Stimulated activated naive CD4-positive, alpha-beta T cell (primary cell): ENCODE data around the gene P3R3URF.
"Not testable (repeated sequence)": the region's sequence is repeated elsewhere in the genome, so short reads cannot be mapped to it uniquely, and the experiment has no call there.

Experiments
- DNase-seq, 6 experiments: peaks; one replicate each; lab custom pipeline; 2025; lab: John Stamatoyannopoulos, UW

P3R3URF gene

DNA sequence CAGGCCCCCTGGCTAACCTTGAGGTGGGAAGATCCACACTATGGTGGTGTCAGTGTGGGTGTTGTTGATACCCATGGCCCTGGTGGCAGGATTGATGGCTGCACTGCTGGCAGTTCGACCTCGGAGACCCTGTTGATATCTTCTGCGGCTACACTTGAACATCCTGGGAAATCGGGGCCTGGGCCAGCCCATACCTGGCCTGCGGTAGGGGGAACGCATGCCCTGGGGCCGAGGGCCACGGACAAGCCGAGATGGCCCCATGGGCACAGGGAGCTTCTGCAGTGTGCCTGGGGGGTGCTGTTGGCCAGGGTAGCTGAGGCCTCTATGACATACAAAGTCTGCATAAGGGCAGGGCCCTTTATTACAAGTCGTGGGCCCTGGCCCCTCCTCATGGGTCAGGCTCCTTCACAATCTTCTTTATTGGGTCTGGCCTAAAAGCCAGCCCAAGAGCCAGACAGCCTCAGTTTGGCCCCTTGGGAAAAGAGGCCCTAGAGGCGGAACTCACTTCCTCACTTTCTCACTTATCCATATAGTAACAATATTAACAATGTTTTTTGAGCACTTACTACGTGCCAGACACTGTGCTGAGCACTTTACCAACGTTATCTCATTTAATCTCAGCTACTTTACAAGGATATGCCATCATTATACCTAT, at the start of gene P3R3URF:
TSS of gene P3R3URF (minus strand) at position 278 of the 655 bp plus-strand sequence. CDS start at position 261, 17 bp downstream.
- DNase-seq: no peak

DNA sequence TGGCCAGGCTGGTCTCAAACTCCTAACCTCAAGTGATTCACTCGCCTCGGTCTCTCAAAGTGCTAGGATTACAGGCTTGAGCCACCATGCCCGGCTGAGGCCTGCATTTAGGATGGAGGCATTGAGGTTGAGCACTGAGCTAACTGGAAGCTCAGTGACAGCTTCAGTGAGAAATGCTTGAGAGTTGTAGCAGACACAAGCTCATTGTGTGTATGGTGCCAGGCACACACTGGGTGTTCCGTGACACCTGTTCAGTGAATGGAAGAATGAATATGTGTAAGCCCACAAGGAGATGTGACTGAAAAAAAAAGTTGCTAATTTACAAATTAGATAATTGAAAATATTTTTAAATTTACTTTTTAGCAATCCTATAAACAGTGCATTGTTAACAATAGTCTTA, 48.7 kb upstream of the P3R3URF start:
- no peak for DNase-seq

DNA sequence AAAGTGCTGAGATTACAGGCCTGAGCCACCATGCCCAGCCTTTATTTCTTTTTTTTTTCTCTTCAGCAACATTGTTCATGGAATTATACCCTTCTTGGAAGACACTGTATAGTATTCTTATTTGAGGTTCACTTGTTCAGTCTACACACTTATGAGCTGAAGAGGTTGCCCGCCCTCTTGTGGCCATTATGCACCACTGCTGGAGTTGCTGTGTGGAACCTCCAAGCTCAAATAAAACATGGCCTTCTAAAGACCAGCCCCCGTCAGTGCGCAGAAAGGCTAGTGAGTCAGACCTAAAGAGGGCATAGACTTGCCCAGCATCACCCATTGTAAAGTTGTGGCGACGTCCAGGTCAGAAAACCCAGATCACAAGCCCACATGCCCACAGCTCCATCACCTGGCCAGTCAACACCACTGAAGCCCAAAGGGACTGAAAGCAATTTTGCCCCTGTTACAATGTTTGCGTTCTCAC, 47.2 kb upstream of the P3R3URF start:
- DNase-seq: peak in 5 of 6 experiments; percentile 14 to 52 (median 30)

DNA sequence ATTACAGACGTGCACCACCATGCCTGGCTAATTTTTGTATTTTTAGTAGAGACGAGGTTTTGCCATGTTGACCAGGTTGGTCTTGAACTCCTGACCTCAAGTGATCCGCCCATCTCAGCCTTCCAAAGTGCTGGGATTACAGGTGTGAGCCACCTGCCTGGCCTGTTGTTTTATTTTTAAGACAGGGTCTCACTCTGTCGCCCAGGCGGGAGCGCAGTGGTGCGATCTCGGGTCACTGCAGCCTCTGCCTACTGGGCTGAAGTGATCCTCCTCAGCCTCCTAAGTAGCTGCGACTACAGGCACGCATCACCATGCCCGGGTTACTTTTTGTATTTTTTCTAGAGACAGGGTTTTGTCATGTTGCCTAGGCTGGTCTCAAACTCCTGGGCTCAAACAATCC, 46.8 kb upstream of the P3R3URF start:
- not testable (repeated sequence) for DNase-seq

DNA sequence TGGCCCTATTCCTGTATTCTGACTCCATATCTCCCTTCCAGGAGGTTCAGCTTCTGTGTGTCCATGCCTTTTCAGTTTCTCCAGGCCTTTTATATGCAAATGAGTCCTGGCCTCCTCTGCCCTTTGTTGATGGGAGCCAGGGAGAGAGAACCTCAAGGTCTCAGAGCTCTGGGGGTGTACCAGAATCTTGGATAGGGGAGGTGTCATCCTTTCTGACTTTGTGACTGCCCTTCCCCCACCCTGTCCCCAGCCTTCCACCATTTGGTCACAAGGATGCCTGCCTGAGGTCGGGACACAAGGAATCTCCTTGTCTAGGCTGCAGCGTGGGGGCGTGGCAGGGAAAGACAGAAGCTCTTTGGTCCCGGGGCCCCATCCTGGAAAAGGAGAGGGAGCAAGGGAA, 45.5 kb upstream of the P3R3URF start:
- no peak for DNase-seq

DNA sequence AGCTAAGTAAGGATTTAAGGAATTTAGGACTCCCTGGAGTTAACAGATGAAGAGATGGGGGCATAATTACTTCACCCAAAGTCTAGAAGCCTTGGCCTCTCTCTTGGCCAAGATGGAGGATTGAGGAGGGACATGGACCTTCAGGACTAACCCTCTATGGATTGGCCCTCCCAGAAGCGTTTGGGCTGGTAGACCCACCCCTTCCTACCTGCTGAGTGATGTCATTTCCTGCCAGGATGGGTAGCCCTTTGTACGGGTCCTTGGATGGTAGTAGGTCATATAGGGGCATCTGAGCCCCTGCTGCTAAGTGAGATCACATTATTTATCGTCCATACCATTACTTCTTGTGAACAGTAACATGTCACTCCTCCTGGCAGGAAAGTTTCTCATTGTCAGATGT, 44.5 kb upstream of the P3R3URF start:
- no peak for DNase-seq

DNA sequence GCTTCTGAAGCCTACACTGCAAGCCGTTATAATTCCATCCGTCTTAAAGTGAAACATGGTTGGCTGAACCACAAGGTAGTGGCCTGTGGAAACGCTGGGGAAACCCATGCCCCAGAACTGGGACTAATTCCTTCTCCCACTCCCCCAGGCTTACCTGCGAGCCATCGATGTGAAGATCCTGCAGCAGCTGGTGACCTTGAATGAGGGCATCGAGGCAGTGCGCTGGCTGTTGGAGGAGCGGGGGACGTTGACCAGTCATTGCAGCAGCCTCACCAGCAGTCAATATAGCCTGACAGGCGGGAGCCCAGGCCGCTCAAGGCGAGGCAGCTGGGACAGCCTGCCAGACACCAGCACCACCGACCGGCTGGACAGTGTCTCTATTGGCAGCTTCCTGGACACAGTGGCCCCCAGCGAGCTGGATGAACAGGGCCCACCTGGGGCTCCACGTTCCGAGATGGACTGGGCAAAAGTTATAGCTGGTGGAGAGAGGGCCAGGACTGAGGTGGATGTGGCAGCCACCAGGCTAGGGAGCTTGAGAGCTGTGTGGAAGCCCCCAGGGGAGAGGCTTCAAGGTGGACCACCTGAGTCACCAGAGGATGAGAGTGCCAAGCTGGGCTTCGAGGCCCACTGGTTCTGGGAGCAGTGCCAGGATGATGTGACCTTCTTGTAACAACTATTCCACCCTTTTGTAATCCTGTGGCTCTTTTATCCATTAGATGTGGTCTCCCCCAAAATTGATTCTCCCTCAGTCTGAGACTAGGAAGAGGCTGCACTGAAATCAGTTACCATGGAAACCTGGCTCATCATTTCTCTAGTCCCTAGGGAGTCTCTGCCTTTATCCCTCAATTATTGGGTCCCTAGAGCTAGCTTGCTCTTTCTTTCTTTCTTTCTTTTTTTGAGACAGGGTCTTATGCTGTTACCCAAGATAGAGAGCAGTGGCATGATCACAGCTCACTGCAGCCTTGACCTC, 43.5 kb upstream of the P3R3URF start:
- DNase-seq: no peak

DNA sequence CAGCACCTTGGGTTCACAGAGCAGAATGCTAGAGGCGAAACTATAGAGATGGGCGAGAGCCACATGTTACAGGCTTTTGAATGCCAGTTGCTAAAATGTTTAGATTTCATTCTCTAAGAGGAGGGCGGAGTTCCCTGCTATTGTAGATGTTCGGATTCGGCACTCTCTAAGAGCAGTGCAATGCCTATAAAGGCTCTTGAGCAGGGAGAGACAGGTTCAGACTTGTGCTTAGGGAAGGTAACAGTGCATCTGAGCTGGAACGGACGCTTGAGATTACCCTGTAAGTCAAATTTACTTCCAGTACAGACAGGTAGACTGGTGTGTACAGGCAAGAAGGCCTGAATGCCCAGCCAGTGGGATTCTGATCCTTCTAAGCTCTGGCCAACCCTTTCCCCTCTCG, 42.2 kb upstream of the P3R3URF start:
- DNase-seq: no peak

DNA sequence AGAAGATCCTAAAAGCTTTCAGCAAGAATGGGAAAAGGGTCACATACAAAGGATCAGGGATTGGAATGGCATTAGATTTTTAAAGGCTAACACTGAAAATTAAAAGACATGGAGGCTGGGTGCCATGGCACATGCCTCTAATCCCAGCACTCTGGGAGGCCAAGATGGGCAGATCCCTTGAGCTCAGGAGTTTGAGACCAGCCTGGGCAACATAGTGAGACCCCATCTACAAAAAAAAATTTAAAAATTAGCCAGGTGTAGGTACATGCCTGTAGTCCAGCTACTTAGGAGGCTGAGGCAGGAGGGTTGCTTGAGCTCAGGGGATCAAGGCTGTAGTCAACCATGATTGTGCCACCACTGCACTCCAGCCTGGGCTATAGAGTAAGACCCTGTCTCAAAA, 39.2 kb upstream of the P3R3URF start:
- DNase-seq: no peak

DNA sequence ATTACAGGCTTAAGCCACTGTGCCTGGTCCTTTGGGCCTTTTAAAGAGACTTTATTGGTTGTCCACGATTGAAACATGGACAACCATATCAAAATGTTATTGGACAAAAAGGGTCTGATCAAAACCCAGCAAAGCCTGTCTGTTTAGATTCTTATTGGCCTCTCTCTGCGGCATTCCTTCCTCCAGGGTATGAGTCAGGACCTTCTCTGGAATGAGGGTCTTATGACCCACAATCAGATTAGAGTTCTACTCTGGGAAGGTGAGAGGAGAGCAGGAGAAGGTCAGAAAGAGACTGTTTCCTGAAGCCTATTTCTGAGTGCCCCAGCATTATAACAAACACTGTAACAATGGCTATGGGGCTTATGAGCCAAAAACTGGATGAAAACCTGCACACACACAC, 34.8 kb upstream of the P3R3URF start:
- DNase-seq: no peak

DNA sequence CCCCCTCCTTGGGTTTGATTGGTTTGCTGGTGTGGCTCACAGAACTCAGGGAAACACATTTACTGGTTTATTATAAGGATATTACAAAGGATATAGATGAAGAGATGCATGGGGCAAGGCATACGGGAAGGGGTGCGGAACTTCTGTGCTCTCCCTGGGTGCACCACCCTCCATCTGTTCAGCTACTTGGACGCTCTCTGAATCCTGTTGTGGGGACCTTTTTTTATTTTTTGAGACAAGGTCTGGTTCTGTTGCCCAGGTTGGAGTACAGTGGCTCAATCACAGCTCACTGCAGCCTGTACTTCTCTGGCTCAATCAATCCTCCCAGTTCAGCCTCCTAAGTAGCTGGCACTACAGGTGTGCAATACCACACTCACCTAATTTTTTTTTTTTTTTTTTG, 34.3 kb upstream of the P3R3URF start:
- no peak for DNase-seq

DNA sequence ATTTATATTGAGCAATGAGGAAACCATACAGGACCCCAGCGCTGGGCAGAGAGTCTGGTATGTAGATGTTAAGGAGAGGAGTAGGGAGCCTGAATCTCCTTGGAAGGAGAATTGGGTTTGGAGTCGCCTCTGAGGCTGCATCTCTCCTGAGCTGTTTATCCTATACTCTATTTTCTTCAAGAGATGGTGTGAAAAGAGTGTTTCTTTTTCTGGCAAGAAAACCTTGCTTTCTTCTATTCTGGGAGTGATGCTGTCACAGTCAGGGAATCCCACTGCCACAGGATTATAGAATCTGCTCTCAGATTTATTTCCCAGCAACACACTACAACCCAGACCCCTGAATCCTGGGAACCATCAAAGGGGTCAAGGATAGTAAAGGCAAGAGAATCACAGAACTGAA, 30.1 kb upstream of the P3R3URF start:
- DNase-seq: no peak

DNA sequence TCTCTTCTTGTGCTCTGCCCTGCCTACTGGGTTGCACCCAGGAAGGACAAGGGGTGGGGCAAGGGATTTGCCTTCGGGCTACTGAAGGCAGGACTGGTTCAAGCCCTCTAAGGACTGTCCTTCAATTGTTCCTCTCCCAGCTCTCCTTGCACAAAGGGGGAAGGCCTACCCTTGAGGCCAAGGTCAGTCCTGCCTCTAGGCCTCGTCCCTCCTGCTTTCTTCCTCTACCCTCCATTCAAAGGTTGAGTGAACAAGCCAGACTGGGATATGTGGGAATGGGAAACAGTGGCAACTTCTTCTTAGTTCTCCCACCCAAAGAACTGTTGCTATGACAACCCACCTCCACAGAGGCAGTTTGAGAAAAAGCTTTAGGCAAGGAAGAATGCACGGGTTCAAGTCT, 29.5 kb upstream of the P3R3URF start:
- DNase-seq: no peak

DNA sequence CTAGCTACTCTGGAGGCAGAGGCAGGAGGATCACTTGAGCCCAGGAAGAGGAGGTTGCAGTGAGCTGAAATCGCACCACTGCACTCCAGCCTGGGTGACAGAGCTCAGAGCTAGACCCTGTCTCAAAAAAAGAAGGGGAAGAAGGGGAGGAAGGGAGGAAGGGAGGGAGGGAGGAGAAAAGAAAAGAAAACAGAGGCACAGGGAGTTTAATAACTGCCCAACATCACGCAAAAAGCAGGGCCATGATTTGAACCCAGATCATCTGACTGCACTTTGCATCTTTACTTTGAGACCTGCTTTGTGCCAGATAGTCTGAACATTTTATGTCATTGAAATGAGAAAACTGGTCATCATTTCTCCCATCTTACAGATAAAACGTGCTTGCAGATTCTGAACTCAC, 28.9 kb upstream of the P3R3URF start:
- DNase-seq: no peak

DNA sequence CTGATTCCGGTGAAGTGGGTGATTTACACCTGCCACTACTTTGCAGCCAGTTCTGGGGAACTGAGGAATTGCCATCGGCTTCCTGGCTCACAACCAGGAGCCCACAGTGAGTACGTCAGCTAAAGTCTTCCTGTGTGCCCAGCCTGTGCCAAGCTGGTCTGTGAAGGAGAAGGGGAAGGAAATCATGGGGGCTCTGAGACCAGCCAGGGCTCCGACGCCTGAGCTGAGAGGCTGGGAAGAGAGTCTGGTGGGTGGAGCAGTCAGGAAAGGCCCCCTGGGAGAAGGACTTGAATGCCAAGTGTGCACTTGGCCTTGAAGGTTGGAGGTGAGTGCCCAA, 28.1 kb upstream of the P3R3URF start:
- DNase-seq: no peak

DNA sequence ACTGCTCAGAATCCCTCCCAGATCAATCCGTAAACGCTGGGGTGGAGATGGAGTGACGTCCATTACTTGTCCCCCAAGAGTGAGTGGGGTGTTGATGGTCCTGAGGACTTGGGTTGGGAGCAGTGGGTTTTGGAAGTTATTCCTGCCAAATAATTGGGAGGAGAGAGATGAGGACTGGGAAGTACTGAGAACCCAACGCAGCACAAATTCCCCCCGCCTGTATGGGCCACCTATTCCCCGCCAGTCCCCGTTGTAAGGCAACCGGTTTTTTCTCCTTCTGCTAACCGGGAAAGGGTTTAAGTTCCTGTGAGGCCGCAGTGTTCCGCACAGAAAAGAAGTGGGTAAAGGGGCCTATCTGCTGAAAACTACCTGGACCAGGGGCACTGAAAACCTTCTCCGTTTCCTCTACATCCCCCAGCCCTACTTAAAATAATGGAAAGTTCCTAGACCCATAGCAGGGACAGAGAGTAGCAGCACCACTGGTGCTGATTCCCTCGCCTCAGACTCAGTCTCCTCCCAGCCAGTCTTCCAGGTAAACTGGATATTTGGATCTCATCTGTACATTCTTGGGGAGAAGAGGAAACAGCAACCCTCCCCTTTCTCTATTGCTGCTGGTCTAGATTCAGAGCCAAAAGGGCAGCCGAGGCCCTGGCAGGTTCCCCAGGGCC, 27.6 kb upstream of the P3R3URF start:
- DNase-seq: no peak

DNA sequence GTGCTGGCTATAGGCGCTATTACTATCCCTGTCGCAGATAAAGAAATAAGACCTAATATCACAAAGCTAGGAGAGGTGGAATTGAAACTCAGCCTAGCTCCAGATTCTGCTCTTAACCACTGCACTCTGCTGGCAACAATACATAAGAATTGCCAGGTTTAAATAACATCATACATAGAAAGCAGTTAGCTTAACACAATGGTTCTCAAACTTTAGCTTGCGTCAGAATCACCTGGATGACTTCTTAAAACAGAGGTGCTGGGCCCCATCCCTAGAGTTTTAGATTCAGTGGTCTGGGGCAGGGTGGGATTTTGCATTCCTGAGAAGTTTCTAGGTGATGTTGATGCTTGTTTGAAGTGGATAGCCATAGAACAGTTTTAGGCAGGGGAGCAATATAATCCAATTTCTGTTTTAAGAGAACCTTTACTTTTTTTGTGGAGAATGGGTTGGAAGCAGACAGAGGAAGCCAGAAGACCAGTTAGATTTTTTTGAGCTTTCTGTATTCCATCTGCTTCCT, 23.0 kb upstream of the P3R3URF start:
- DNase-seq: no peak

DNA sequence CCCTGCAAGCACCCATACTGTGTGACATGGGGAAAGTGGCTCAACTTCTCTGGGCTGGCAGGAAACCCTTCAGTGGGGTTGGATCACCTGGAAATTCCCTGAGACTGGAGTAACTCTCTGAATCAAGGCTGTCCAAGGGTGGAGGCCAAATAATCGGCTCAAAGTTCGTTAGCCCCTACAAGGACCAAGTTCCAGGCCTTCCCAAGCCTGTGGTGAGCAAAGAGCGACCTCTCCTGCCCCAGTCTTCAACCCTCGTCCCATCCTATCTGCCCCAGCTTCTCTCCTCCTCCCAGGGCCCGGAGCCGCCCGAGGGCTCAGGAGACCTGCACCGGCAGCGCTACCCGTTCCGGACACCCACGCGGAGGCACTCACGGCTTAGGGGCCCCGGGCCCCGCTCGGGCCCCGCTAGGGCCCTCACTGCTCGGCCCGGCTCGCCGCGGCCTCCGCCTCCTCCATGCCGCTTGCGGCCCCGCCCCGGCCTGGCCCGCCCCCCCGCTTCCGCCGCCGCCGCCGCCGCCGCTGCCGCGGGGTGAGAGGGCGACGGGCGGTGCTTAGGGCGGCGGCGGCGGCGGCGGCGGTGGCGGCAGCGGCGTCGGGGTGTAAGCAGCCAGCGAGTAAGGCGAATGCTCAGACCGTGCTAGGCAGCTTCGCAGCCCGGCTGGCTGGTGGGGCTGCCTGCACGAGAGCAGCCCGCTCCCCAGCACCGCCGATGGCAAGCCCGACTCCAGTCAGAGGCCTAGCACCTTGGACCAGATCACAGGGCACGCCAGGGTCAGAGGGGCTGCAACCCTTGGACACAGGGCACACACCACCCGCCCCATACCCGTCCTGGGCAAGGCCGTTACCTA, 21.9 kb upstream of the P3R3URF start, which contains the start of gene POMGNT1:
TSS of gene POMGNT1 (minus strand) at position 471 of the 848 bp plus-strand sequence. CDS start 613 bp downstream, outside the sequence.
- DNase-seq: peak; percentile 49 to 79 (median 68)

DNA sequence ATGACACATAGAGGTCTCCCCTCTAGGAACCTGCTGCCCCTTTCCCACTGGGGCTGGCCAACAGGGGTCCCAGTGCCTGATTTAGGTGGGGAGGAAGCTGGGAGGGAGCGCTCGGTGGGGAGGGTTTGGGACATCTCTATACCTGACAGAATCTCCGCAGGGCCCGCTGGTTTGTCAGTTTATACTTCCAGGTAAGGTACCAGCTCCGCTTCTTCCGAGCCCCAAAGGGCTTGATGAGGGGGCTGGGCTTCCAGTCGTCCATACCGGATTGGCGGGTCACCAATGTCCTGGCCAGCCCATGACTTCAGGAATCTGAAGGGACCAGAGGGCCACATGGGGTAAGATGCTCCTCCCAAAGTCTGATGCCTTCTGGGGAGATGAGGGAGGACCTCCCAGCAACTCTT, 21.3 kb upstream of the P3R3URF start:
- no peak for DNase-seq

DNA sequence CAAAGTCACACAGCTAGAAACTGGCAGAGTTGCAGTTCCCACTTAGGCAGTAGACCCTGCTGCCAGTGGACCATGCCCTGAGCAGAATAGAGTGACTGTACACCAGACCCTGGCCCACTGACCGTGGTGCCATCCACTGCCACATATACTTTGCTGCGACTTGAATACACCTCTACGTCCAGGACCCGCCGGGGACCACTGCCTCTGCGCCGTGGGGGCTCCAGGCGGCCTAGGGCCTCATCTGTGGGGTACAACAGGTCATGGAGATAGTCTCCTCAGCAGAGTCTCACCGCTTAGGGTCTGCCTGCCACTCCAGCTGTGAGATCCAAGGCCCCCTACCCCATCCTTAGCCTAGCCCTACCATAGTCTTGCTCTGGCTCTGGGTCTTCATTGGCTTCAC, 20.3 kb upstream of the P3R3URF start:
- no peak for DNase-seq

DNA sequence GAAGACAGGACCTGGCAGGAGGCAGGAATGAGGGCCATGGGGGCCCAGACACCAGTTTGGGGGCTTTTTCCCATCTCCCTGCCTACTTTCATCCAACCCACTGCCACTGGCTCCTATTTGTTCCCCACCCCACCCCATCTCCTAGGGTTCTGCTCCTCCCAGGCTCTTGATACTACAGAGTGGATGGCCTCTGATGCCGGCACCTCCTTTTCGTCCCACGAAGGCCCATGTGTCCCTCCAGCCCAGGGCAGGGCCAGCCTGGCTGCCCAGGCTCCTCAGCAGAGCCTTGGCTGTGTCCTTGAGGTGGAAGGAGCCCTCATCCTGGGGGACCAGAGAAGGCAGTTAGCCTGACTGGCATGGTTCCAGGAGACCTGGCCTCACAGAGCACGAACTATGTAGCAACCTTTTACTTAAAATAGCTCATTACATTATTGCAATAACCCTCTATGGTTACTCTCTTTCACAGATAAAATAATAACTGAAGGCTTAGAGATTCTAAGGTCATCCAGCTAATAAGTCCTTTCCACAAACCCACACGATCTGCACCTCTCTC, 18.4 kb upstream of the P3R3URF start:
- no peak for DNase-seq
